ENCODE results near the gene RXRG.
"Not testable (repeated sequence)": the region's sequence is repeated elsewhere in the genome, so short reads cannot be mapped to it uniquely, and the experiment has no call there.

The RXRG gene

DNA sequence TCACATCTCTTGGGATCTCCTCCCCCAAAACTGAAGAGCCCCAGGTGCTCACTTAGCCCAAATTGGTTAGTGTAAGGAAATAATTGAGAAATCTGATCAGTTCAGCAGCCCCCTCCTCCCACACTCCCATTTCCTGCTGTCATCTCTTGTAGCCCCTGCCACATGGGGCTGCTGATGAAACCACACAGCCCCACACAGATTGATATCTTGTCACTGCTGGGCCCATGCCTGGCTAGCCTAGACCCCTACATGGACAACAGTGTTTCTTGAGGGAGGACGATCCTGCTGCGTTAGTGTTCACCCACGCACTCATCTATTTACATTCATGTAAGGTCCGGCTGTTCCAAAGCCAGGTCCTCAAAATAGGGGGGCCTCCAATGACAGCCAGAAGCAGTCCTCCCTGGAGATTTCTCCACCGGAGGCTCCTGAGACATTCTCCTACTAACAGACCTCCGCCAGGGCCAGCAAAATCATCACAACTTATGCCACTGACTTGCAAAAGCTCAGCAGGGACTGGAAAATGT lies 23.9 kb upstream of the RXRG start:
- Histone ChIP-seq H3K27ac (ENCODE audit: low read length) (no peak overlapping the region), H3K4me3 (ENCODE audit: low read length) (no peak overlapping the region), H3K36me3 (ENCODE audit: control insufficient read depth, low read depth, low read length) (no peaks in the 10 kb centered on the region), H3K9me3 (ENCODE audit: control insufficient read depth, low read depth, low read length) (no peaks in the 10 kb centered on the region), H3K4me1 (ENCODE audit: control insufficient read depth, low read depth, low read length) (peaks cover 22% of the 10 kb centered on the region), H3K9ac (ENCODE audit: low read length) (no peak overlapping the region), H3K27me3 (ENCODE audit: control insufficient read depth, insufficient read depth, low read length) (no peaks in the 10 kb centered on the region)

DNA sequence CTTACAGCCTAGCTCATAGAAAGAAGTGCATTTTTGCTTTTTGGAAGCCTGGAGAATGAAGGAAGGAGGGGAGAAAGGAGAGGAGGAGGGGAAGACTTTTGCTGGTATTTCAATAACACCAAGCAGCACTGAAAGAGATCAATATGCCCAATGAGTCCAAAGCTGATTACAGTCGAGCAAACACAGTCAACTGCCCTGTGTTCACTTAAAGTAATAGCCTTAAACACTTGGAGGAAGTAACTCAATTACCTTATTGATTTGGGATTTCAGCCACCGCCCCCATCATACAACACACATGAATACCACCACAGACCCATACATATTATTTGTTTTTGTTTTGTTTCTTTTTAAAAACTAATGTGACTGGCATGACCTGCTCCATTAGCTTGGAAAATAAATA lies 23.3 kb upstream of the RXRG start:
- H3K9ac ChIP-seq (ENCODE audit: low read length), result no peak overlapping the region
- no peaks in the 10 kb centered on the region for H3K36me3 ChIP-seq (ENCODE audit: control insufficient read depth, low read depth, low read length)
- no peak overlapping the region for H3K27ac ChIP-seq (ENCODE audit: low read length)
- peaks cover 22% of the 10 kb centered on the region for H3K4me1 ChIP-seq (ENCODE audit: control insufficient read depth, low read depth, low read length)
- no peaks in the 10 kb centered on the region for H3K27me3 ChIP-seq (ENCODE audit: control insufficient read depth, insufficient read depth, low read length)
- H3K4me3 ChIP-seq (ENCODE audit: low read length), result no peak overlapping the region
- no peaks in the 10 kb centered on the region for H3K9me3 ChIP-seq (ENCODE audit: control insufficient read depth, low read depth, low read length)

DNA sequence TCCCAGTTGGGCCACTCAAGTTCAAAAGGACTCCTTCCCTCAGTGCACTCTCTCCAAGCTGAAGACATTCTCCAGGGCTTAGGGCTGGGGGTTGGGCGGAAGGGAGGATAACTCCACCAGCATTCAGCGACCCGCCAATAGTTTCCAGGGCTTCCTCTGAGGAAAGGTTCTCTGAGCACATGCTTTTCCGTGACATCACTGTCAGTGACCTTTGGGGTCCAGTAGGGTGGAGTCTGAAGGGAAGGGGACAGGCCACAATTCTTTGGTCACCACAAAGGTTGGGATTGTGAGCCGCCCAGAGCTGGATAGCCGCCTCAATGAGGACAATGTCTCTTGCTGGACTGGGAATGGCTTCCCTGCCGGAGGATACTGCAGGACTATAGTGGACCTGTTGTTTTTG lies 22.8 kb upstream of the RXRG start:
- Histone ChIP-seq H3K4me3 (ENCODE audit: low read length) (no peak overlapping the region), H3K27me3 (ENCODE audit: control insufficient read depth, insufficient read depth, low read length) (no peaks in the 10 kb centered on the region), H3K27ac (ENCODE audit: low read length) (no peak overlapping the region), H3K36me3 (ENCODE audit: control insufficient read depth, low read depth, low read length) (no peaks in the 10 kb centered on the region), H3K9ac (ENCODE audit: low read length) (no peak overlapping the region), H3K4me1 (ENCODE audit: control insufficient read depth, low read depth, low read length) (peaks cover 22% of the 10 kb centered on the region), H3K9me3 (ENCODE audit: control insufficient read depth, low read depth, low read length) (no peaks in the 10 kb centered on the region)

DNA sequence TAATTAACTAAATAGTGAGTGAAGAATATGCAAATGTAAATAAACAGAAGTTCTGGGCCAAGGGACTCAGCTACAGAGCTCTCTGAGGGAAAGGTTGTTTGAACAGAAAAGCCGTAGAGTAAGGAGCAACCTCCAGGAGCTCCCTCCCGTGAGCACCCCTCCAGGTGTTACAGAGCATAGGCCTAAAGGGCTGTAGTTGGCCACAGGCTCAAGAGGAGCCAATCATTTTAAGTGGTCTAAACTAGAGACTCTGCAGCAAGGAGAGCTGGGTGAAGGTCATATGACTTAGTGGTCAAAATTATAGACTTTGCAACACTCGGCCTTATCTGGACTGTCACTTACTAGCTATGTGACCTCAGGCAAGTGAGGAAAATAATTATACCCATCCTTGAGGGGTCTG lies 19.1 kb upstream of the RXRG start:
- H3K27me3 ChIP-seq (ENCODE audit: control insufficient read depth, insufficient read depth, low read length), result no peaks in the 10 kb centered on the region
- peaks cover 22% of the 10 kb centered on the region for H3K4me1 ChIP-seq (ENCODE audit: control insufficient read depth, low read depth, low read length)
- no peak overlapping the region for H3K27ac ChIP-seq (ENCODE audit: low read length)
- H3K9ac ChIP-seq (ENCODE audit: low read length), result no peak overlapping the region
- no peaks in the 10 kb centered on the region for H3K9me3 ChIP-seq (ENCODE audit: control insufficient read depth, low read depth, low read length)
- H3K36me3 ChIP-seq (ENCODE audit: control insufficient read depth, low read depth, low read length), result no peaks in the 10 kb centered on the region
- H3K4me3 ChIP-seq (ENCODE audit: low read length), result no peak overlapping the region

DNA sequence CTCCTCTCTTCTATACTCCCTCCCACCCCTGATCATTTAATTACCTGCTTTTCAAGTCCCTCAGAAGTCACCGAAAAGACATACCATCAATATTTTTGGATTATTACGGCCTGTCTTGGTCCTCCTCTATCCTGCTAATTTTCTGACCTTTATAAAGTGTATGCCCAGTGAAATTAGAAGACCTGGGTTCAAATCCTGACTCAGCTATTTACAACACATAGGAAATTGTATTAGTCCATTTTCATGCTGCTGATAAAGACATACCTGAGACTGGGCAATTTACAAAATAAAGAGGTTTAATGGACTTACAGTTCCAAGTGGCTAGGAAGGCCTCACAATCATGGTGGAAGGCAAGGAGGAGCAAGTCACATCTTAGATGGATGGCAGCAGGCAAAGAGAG lies 14.8 kb upstream of the RXRG start:
- H3K9ac ChIP-seq (ENCODE audit: low read length); H3K27ac ChIP-seq (ENCODE audit: low read length); H3K4me1 ChIP-seq (ENCODE audit: control insufficient read depth, low read depth, low read length); H3K9me3 ChIP-seq (ENCODE audit: control insufficient read depth, low read depth, low read length); H3K4me3 ChIP-seq (ENCODE audit: low read length); H3K27me3 ChIP-seq (ENCODE audit: control insufficient read depth, insufficient read depth, low read length); H3K36me3 ChIP-seq (ENCODE audit: control insufficient read depth, low read depth, low read length): not testable (repeated sequence)

DNA sequence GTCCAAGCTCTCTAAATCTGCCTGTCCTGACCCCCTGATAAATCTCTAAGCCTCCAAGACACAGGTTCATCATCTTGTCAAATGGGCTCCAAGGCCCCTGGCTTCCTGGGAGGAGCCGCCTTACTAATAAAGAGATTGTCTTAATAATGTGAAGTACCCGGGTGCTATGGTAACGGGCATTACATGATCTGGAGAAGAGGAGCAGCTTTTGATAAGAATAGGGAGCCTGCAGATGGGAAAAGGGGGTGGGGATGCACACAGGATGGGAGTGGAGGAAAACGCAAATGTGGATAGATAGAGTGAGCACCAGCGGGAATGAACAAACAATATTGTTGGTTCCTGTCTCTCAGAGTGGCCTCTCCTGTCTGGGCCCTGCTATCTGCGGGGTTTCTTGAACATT lies 11.9 kb upstream of the RXRG start:
- Histone ChIP-seq H3K36me3 (ENCODE audit: control insufficient read depth, low read depth, low read length) (no peaks in the 10 kb centered on the region), H3K9me3 (ENCODE audit: control insufficient read depth, low read depth, low read length) (no peaks in the 10 kb centered on the region), H3K27ac (ENCODE audit: low read length) (no peak overlapping the region), H3K27me3 (ENCODE audit: control insufficient read depth, insufficient read depth, low read length) (no peaks in the 10 kb centered on the region), H3K9ac (ENCODE audit: low read length) (no peak overlapping the region), H3K4me1 (ENCODE audit: control insufficient read depth, low read depth, low read length) (no peaks in the 10 kb centered on the region), H3K4me3 (ENCODE audit: low read length) (no peak overlapping the region)

DNA sequence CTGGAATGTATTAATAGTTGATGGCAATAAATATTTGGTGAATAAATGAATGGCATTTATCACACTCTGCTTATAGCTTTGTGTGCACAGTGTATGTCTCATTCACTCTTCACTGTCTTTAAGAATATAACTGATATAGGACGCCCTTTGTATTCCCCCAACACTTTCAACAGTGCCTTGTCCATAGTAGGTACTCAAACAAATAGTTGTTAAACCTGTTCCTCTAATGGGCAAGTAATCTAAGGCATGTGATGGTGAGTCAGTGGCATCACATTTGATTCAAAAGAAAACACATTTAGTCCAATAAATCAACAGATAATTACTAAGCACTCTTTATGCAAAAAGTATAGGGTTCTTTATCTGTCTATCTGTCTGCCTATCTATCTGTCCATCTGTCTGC lies 11.2 kb upstream of the RXRG start:
- H3K27me3 ChIP-seq (ENCODE audit: control insufficient read depth, insufficient read depth, low read length), result no peaks in the 10 kb centered on the region
- no peak overlapping the region for H3K4me3 ChIP-seq (ENCODE audit: low read length)
- no peak overlapping the region for H3K27ac ChIP-seq (ENCODE audit: low read length)
- H3K9me3 ChIP-seq (ENCODE audit: control insufficient read depth, low read depth, low read length), result no peaks in the 10 kb centered on the region
- no peaks in the 10 kb centered on the region for H3K4me1 ChIP-seq (ENCODE audit: control insufficient read depth, low read depth, low read length)
- H3K9ac ChIP-seq (ENCODE audit: low read length), result no peak overlapping the region
- H3K36me3 ChIP-seq (ENCODE audit: control insufficient read depth, low read depth, low read length), result no peaks in the 10 kb centered on the region

DNA sequence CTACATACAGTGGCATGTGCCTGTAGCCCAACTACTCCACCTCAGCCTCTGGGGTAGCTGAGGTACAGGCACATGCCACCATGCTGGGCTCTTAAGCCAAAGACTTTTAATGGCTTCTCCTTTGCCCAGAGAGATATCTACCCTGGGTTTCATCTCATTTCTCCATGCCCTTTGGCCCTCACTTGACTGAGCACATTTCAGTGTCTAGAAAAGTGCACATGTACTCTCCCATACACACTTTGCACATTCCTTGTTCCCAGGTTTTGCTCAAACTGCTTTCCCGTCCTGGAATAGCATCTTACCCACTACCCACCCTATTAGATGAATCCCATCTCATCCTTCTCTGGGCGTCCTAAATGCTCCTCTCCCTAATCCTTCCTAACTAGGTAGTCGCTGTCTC lies 10.2 kb upstream of the RXRG start:
- Histone ChIP-seq H3K27ac (ENCODE audit: low read length) (no peak overlapping the region), H3K9me3 (ENCODE audit: control insufficient read depth, low read depth, low read length) (no peaks in the 10 kb centered on the region), H3K36me3 (ENCODE audit: control insufficient read depth, low read depth, low read length) (no peaks in the 10 kb centered on the region), H3K4me1 (ENCODE audit: control insufficient read depth, low read depth, low read length) (no peaks in the 10 kb centered on the region), H3K27me3 (ENCODE audit: control insufficient read depth, insufficient read depth, low read length) (no peaks in the 10 kb centered on the region), H3K4me3 (ENCODE audit: low read length) (no peak overlapping the region), H3K9ac (ENCODE audit: low read length) (no peak overlapping the region)

DNA sequence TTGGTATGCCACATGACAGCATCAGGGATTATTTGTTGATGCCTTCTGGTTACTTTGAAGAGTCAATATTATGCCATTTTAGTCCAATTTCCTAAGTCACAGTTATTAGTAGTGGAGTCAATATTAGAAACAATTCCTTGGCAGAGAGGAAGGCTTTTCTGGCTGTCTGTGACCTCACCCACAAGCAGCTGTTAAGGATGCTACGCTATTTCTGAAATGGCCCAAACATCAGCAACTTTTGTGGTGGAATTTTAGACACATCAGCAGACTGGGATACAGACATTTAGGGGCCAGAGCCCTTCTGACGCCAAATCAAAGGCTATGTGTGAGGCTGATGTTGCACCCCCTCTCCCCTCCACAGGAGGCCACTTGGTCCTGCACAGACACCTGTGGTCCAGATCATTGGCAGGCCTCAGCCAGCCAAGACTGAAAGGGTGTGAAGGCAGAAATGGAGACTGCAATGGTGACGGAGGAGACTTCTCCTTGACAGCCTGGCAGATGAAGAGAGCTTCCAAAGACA lies 9.2 kb upstream of the RXRG start:
- Histone ChIP-seq H3K27ac (ENCODE audit: low read length) (no peak overlapping the region), H3K9ac (ENCODE audit: low read length) (no peak overlapping the region), H3K4me3 (ENCODE audit: low read length) (no peak overlapping the region)

DNA sequence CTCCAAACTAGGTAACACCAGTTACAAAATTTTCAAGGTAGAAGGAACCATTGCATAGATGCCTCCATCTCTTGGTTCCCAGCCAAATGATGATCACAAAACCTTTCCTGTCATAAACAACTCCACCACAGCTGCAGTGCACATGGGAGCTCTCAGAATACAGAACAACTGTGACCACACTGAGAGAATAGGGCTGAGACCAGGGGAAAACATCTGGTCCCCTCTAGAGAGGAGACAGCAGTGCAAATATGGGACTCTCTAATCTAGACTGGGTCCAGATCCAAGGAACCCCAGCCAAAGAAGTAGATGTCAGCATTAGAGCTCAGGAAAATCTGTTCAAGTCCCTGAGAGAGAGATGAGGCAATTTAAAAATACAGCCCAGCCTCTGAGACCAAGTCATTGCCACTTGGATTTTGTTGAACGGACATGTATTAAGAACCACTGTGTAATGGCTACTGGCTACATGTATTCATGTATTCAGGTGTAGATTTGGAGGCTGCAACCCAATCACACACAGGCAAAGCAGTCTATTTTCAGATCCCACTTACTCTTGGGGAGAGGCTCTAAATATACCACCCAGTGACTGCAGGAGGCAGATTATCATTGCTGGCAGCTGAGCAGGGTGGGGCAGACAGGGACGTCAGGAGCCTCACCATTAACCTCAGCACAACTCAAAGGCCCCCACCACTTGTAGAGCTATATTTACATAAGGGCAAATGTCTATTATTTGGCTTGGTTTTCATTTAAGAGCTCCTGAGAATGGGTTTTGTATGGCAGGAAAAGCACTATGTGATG lies 7.6 kb upstream of the RXRG start:
- no peaks in the 10 kb centered on the region for H3K36me3 ChIP-seq (ENCODE audit: control insufficient read depth, low read depth, low read length)
- no peaks in the 10 kb centered on the region for H3K9me3 ChIP-seq (ENCODE audit: control insufficient read depth, low read depth, low read length)
- H3K27ac ChIP-seq (ENCODE audit: low read length), result no peak overlapping the region
- no peaks in the 10 kb centered on the region for H3K4me1 ChIP-seq (ENCODE audit: control insufficient read depth, low read depth, low read length)
- H3K9ac ChIP-seq (ENCODE audit: low read length), result no peak overlapping the region
- H3K27me3 ChIP-seq (ENCODE audit: control insufficient read depth, insufficient read depth, low read length), result peaks cover 9% of the 10 kb centered on the region
- no peak overlapping the region for H3K4me3 ChIP-seq (ENCODE audit: low read length)

More for the DNA sequence above, 9.2 kb upstream of the RXRG start:
- Histone ChIP-seq H3K4me1 (ENCODE audit: control insufficient read depth, low read depth, low read length) (no peaks in the 10 kb centered on the region), H3K36me3 (ENCODE audit: control insufficient read depth, low read depth, low read length) (no peaks in the 10 kb centered on the region), H3K27me3 (ENCODE audit: control insufficient read depth, insufficient read depth, low read length) (no peaks in the 10 kb centered on the region), H3K9me3 (ENCODE audit: control insufficient read depth, low read depth, low read length) (no peaks in the 10 kb centered on the region)

DNA sequence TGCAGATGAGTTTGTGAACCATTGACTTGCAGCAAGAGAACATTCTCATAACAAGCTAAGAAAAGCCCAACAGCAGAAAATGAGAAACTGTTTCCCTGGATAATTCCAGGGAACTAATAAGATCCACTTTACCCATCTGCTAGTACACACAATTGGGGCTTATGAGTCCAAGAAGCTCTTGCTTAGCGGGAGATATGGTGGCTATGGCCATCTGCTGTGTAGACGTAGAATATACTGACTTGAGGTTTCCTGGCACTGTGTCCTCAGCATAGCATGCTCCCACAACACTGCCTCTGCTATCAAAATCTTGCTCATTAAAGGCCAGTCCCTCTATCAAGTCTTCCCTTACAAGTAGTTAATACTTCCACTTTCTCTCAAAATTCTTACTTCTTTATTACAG lies 6.8 kb upstream of the RXRG start:
- Histone ChIP-seq H3K27me3 (ENCODE audit: control insufficient read depth, insufficient read depth, low read length) (peaks cover 17% of the 10 kb centered on the region), H3K9ac (ENCODE audit: low read length) (no peak overlapping the region), H3K9me3 (ENCODE audit: control insufficient read depth, low read depth, low read length) (no peaks in the 10 kb centered on the region), H3K4me1 (ENCODE audit: control insufficient read depth, low read depth, low read length) (no peaks in the 10 kb centered on the region), H3K36me3 (ENCODE audit: control insufficient read depth, low read depth, low read length) (no peaks in the 10 kb centered on the region), H3K27ac (ENCODE audit: low read length) (no peak overlapping the region), H3K4me3 (ENCODE audit: low read length) (no peak overlapping the region)

DNA sequence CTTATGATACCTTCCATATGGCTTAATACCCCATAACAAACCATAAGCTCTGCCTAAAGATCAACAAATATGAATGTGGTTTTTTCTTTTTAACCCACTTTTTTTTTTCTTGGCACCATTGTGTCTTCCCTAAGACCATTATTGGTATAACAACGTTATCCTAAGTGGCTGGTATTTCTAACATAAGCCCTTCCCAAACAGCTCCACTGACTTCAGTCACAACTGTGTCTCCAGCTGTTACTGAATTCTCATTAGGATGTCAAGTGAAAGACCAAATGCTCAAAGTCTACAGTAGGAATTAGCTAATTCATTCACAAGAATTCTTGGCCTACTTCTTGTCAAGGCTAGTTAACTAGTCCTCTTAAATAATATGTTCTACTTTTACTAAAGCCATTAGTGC lies 4.2 kb upstream of the RXRG start:
- H3K9me3 ChIP-seq (ENCODE audit: control insufficient read depth, low read depth, low read length), result no peaks in the 10 kb centered on the region
- peaks cover 43% of the 10 kb centered on the region for H3K27me3 ChIP-seq (ENCODE audit: control insufficient read depth, insufficient read depth, low read length)
- no peaks in the 10 kb centered on the region for H3K36me3 ChIP-seq (ENCODE audit: control insufficient read depth, low read depth, low read length)

More for the DNA sequence above, 4.2 kb upstream of the RXRG start:
- H3K4me1 ChIP-seq (ENCODE audit: control insufficient read depth, low read depth, low read length), result peaks cover 7% of the 10 kb centered on the region
- H3K4me3 ChIP-seq (ENCODE audit: low read length), result no peak overlapping the region
- H3K9ac ChIP-seq (ENCODE audit: low read length), result no peak overlapping the region
- H3K27ac ChIP-seq (ENCODE audit: low read length), result no peak overlapping the region
